ENCODE measurements around the gene SF3B4.
"Not testable (repeated sequence)": the region's sequence is repeated elsewhere in the genome, so short reads cannot be mapped to it uniquely, and the experiment has no call there.

Gene SF3B4

DNA sequence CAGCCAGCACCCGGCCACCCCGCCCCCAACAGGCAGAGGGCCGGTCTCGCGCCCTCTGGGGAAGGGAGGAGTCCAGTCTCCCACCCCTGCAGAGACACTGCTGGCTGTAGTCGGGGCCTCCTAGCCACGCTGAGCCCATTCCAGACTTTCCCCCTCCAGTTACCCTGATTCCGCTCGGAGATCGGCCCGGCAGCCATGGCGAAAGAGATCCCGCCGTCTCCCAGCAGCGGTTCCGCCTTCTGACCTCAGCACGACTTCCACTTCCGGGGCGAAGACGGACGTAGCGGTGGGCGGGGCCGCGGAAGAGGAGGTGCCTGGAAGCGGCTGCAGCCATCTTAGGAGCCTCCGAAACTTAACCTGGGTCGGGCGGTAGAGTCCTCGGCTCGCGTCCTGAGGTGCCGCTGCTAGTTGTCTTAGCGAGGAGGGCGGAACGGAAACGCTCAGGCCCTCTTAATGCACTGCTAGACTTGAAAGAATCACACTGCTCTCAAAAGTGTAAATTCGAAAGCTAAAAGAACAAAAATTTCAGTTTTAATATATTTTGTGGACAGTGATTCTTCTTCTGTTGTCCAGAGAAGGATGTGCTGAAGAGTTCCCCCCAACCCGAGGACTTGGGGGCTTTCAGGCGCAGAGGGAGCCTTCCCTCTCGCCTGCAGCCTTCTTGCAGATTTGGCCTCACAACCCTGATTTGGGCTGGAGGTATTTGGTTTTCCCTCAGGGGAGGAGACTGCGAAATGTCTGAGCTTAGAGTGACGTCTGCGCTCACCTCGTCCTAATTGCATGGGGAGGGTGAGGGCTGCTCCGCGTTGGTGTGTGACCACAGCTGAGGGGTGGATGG is at the start of gene SF3B4:
SF3B4 (minus strand) TSS at position 241 of the 838 bp plus-strand sequence; CDS start at position 197, 44 bp downstream.
- FAIRE-seq = no peak

GRCh38 chr1:149977345-149977744 is 49.7 kb upstream of the SF3B4 start:
- no peak for FAIRE-seq

DNA sequence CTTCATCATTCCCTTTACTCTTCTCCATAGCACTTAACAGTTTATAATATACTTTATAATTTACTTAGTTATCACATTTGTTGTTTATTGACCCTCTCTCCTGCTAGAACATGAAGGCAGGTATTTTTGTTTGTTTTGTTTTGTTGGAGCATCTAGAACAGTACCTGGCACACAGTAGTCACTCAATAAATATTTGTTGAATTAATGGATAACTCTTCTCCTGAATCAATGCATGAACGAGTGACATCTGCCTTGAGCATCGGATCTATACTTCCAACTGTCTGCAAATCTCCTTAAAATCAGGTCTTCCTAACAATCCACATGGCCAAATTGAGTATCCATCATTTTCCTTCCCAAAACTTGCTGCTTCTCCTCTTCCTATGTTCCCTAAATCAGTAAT is 44.9 kb upstream of the SF3B4 start:
- no peak for FAIRE-seq

- FAIRE-seq = no peak
Measured at GRCh38 chr1:149967646-149968045, 40.0 kb upstream of the SF3B4 start.

GRCh38 chr1:149967041-149967440 is 39.4 kb upstream of the SF3B4 start:
- no peak for FAIRE-seq

DNA sequence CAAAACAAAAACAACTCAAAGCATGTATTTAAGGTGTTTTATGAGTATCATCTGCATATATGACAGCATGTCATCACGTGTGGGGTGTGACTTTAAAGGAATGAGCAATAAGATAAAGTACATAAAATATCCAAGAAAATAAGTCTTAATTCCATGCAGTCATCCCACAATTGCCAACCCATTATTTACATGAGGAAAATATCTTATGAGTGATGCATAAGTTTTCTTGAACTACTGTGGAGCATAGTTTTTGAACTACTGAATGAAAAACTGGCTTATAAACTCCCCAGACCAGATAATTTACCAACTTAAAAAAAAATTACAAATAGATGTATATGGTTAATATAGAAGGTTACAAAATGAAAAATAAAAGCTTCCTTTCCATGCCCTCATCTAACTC is 38.8 kb upstream of the SF3B4 start:
- FAIRE-seq = no peak

- no peak for FAIRE-seq
Measured at GRCh38 chr1:149965440-149965839, 37.8 kb upstream of the SF3B4 start.

GRCh38 chr1:149963358-149963757 is 35.8 kb upstream of the SF3B4 start:
- FAIRE-seq = no peak

- FAIRE-seq = no peak
Measured at GRCh38 chr1:149962736-149963135, 35.1 kb upstream of the SF3B4 start.

- peak; percentile 88 for FAIRE-seq
Measured at GRCh38 chr1:149962039-149962647, 34.5 kb upstream of the SF3B4 start.

DNA sequence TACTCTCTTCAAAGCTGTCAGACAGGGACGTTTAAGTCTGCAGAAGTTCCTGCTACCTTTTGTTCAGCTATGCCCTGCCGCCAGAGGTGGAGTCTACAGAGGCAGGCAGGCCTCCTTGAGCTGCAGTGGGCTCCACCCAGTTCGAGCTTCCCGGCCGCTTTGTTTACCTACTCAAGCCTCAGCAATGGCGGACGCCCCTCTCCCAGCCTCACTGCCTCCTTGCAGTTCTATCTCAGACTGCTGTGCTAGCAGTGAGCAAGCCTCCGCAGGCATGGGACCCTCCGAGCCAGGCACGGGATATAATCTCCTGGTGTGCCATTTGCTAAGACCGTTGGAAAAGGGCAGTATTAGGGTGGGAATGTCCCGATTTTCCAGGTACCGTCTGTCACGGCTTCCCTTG is 29.9 kb upstream of the SF3B4 start:
- not testable (repeated sequence) for FAIRE-seq

DNA sequence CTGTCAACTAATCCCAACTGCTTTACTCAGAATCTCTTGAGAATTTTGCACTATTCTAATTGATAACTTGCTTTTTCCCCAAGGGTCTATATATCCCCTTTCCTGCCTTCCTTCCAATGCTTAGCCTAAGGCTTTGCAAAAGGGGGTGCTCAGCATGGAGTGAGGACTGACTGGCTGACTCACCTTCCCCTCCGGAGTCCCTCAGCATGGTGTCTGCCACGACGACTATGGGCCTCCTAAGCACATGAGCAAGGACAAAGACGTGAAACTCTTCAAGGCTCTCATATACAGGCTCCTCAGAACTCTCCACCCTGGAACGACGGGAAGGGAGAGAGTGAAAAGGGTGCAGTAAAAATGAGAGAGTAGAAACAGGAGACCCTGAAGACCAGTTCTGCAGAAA is 22.3 kb upstream of the SF3B4 start:
- FAIRE-seq = no peak

DNA sequence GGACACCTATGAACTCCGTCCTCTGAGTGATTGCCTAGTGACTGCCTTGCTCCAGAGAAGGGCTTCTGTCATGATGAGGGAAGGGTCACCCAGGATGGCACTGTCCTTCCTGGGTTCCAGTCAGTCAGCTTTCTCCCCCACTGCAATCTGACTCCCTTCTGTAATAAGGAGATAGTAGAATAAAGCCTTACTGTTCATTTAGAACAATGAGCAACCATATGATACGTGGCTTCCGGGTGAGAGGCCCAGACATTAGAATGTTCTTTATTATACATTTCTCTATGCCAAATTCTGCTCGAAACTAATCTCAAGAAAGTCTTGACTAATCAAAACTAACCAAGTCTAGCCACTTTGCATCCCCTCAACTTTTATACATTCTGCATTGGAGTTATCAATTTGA is 17.6 kb upstream of the SF3B4 start:
- no peak for FAIRE-seq

GRCh38 chr1:149942885-149943284 is 15.3 kb upstream of the SF3B4 start:
- FAIRE-seq = no peak

DNA sequence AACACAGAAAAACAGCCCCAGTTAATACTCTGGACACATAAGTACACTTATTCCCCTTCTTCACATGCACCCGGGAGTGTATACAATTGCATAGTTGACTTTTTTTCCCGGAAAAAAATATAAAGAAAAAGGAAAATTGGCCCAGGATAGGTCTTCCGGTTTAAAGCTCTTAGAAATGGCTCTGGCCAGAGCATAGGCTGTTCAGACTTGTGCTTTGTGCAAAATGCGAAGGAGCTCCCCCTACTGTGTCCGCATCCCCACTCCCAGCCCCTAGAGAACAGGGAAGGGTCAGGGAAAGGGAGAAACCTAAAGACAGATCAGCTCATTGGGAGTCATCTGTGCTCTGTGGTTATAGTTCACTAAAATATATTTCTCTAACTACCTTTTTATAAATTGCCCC is 14.6 kb upstream of the SF3B4 start:
- peak; percentile 54 for FAIRE-seq

DNA sequence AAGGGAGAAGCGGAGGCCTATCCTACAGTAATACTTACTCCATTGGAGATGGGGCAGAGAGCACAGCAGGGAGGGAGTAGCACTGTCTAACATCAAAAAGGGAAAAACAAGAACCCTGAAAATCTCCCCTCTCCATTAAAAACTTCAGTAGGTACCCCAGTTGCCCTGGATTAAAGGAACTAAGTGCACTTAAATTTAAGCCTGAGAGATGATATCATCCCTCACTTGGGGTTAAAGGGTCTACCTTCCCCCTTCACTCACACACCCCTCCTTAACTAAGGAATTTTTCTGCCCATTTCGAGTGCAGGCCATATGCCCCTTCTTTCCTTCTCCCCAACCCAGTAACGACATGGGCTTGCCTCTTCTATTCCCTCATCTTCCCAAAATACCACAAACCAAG is 12.8 kb upstream of the SF3B4 start:
- no peak for FAIRE-seq

GRCh38 chr1:149938668-149939003 is 11.0 kb upstream of the SF3B4 start:
- not testable (repeated sequence) for FAIRE-seq

- FAIRE-seq = no peak
Measured at GRCh38 chr1:149937759-149938158, 10.2 kb upstream of the SF3B4 start.

DNA sequence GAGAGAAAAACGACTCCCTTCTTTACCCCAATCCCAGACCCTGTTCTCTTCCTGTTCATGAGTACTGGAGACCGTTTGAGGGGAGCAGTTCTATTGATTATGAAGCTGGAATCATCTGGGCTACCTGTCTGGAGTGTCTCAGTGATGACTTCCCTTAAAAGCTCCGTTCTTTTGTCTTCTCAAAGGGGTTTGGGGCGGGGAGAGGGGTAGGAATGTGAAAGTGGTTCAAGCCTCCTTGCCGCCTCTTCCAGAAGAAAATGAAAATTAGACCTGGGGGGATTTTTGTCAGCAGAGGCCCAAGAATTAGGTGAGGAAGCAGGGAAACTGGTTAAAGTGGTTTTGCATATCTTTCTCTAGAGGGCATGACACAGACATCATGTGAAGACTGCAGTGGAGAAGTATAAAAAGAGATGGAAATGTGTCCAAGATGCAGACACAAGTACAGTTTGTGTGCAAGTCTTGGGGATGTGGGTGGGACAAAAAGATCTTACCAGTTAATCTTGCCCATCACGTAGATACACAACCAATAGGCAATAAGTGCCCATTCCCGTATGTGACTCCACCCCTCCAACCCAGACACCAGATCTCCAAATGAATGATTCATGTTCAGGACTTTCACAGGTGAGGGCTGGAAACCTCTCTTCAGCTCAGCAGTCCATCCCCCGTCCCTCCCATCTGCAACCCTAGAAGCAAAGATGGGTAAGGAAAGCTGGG is 9.5 kb upstream of the SF3B4 start:
- peak; percentile 97 for FAIRE-seq

- no peak for FAIRE-seq
Measured at GRCh38 chr1:149936170-149936991, 8.8 kb upstream of the SF3B4 start, which contains the start of gene MTMR11. MTMR11 (minus strand) TSS chr1:149936879; CDS start chr1:149936647, 232 bp downstream.

DNA sequence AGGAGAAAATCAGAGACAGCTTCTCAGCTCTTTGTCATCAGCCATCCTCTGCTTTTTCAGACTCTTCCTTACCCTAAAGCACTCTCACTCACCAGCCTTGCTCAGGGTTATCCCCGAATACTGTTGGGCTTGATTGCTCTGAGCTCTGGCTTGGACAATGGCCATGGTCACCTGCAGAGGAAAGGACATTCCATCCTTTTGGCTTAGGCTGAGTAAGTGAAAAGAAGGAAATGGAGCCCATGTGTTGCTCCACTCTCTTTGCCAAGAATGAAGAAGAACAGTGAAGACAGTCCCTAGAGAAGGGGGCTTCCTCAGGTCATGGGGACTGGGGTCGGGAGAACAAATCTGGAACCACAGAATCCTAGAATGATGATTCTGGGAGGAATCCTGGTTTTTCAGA is 6.8 kb upstream of the SF3B4 start:
- no peak for FAIRE-seq

- FAIRE-seq = no peak
Measured at GRCh38 chr1:149933208-149933607, 5.6 kb upstream of the SF3B4 start.

DNA sequence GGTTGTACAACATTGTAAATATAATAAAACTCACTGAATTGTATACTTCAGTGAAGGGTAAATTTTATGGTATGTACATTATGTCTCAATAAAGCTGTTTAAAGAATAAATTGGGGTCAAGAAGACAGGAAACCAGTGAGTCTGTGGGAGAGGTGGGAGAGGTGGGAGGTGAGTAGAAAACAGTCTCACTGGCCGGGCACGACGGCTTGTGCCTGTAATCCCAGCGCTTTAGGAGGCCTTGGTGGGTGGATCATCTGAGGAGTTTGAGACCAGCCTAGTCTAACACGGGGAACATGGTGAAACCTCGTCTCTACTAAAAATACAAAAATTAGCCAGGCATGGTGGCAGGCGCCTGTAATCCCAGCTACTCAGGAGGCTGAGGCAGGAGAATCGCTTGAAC is 4.9 kb upstream of the SF3B4 start:
- no peak for FAIRE-seq
